ENCODE results near the gene TTC9B. TPM values are rescaled to one million over a fixed set of nuclear protein-coding genes. Genes with fewer than 3 reads are reported as not detected.

TTC9B gene
- polyA plus RNA-seq, 2 of the 4 experiments (the other 2 are of a cell fraction): not detected

DNA sequence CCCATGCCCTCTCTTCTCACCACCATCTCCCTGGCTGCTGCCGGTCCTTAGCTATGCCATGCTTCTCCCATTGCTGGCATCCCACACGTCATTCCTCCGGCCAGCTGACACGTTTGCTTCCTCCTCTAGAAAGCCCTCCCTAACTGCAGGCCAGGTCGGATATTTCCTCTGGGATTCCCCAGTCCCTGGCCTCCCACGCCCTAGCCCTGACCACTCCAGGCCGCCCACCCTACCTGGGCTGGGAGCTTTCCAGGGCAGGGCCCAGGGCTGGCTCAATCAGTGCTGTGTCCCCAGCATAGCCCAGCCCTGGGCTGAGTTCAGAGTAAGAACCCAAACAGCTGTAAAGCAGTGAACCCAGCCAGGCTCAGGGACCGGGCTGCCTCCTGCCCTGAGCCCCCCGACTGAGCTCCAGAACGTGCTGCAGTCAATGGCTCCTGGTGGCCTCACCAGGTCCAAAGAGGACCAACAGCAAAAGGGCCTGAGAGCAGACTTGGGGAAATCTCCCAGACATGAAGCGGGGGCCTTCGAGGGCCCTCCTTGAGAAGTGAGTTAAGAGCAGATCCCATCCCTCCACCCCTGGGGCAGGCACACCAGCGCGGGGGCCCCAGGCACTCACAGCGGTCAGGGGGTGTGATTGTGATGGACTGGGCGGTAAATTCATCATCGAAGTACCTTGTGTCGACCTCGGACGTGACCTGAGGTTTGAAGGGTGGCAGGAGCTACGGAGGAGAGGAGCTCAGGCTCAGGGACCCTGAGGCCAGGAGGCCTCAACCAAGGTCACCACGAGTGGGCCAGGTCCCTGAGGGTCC lies 16.4 kb upstream of the TTC9B start:
- Histone ChIP-seq H3K27ac (no peak overlapping the region), H3K4me3 (no peak overlapping the region), H3K4me1 (peaks cover 27% of the 10 kb centered on the region), H3K9me3 (no peaks in the 10 kb centered on the region), H3K4me2 (no peak overlapping the region)
- no peak for DNase-seq (ENCODE audit: low read depth in 1 of 2, low spot score in 1 of 2)
- ChIA-PET CTCF (interaction anchor here (0.6 to 5.4 kb wide), 11 partner anchors 8 to 683 kb away, joined by 3 to 36 read pairs (median 6); no protein-coding TSS in a partner anchor), POLR2A (no interaction called here)
- no peak for FAIRE-seq
- TF ChIP-seq RFX5 (IDR thresholded peaks at IDR 0.05) (no peak), FOXS1 (CRISPR knock-in tag; IDR thresholded peaks at IDR 0.05) (no peak), HOXB13 (CRISPR knock-in tag; IDR thresholded peaks at IDR 0.05; ENCODE audit: low read depth) (no peak), RNF2 (IDR thresholded peaks at IDR 0.05; ENCODE audit: borderline replicate concordance, low read depth) (no peak), GATA3 (IDR thresholded peaks at IDR 0.05; ENCODE audit: borderline replicate concordance) (no peak), POLR2A (IDR thresholded peaks at IDR 0.05; ENCODE audit: low read length) (no peak), CHD2 (IDR thresholded peaks at IDR 0.05; ENCODE audit: low read length, partially characterized antibody) (no peak)
- TF ChIP-seq, protein P1, sequence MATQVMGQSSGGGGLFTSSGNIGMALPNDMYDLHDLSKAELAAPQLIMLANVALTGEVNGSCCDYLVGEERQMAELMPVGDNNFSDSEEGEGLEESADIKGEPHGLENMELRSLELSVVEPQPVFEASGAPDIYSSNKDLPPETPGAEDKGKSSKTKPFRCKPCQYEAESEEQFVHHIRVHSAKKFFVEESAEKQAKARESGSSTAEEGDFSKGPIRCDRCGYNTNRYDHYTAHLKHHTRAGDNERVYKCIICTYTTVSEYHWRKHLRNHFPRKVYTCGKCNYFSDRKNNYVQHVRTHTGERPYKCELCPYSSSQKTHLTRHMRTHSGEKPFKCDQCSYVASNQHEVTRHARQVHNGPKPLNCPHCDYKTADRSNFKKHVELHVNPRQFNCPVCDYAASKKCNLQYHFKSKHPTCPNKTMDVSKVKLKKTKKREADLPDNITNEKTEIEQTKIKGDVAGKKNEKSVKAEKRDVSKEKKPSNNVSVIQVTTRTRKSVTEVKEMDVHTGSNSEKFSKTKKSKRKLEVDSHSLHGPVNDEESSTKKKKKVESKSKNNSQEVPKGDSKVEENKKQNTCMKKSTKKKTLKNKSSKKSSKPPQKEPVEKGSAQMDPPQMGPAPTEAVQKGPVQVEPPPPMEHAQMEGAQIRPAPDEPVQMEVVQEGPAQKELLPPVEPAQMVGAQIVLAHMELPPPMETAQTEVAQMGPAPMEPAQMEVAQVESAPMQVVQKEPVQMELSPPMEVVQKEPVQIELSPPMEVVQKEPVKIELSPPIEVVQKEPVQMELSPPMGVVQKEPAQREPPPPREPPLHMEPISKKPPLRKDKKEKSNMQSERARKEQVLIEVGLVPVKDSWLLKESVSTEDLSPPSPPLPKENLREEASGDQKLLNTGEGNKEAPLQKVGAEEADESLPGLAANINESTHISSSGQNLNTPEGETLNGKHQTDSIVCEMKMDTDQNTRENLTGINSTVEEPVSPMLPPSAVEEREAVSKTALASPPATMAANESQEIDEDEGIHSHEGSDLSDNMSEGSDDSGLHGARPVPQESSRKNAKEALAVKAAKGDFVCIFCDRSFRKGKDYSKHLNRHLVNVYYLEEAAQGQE (IDR thresholded peaks at IDR 0.05): no peak
- TF ChIP-seq, protein P2, sequence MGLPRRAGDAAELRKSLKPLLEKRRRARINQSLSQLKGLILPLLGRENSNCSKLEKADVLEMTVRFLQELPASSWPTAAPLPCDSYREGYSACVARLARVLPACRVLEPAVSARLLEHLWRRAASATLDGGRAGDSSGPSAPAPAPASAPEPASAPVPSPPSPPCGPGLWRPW (IDR thresholded peaks at IDR 0.05): no peak
- TF ChIP-seq, protein P3, sequence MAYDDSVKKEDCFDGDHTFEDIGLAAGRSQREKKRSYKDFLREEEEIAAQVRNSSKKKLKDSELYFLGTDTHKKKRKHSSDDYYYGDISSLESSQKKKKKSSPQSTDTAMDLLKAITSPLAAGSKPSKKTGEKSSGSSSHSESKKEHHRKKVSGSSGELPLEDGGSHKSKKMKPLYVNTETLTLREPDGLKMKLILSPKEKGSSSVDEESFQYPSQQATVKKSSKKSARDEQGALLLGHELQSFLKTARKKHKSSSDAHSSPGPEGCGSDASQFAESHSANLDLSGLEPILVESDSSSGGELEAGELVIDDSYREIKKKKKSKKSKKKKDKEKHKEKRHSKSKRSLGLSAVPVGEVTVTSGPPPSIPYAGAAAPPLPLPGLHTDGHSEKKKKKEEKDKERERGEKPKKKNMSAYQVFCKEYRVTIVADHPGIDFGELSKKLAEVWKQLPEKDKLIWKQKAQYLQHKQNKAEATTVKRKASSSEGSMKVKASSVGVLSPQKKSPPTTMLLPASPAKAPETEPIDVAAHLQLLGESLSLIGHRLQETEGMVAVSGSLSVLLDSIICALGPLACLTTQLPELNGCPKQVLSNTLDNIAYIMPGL (CRISPR knock-in tag; IDR thresholded peaks at IDR 0.05; ENCODE audit: borderline replicate concordance): no peak
- ATAC-seq: no peak
- 84% methylated on average over 20 of the region's 22 CpGs for WGBS (ENCODE audit: missing lambda C conversion rate)

- no peak overlapping the region for H3K4me2 ChIP-seq
- H3K4me3 ChIP-seq: no peak overlapping the region
- DNase-seq (ENCODE audit: low read depth in 1 of 2, low spot score in 1 of 2) (no peak), FAIRE-seq (no peak), ATAC-seq (no peak)
- peaks cover 34% of the 10 kb centered on the region for H3K4me1 ChIP-seq
- TF ChIP-seq HEYL (CRISPR knock-in tag; IDR thresholded peaks at IDR 0.05): no peak
- TF ChIP-seq CEBPB (IDR thresholded peaks at IDR 0.05): no peak
- no peak for TF ChIP-seq RCOR1 (IDR thresholded peaks at IDR 0.05; ENCODE audit: low read depth, low read length)
- CTCF ChIA-PET: interaction anchor here (0.8 to 1.5 kb wide), 3 partner anchors 9 to 94 kb away, joined by 4 to 6 read pairs (median 4); no protein-coding TSS in a partner anchor
- H3K9me3 ChIP-seq: no peaks in the 10 kb centered on the region
- WGBS (ENCODE audit: missing lambda C conversion rate): 93% methylated on average over 20 of the region's 20 CpGs
- POLR2A ChIA-PET: no interaction called here
- H3K27ac ChIP-seq: no peak overlapping the region
Observed at GRCh38 chr19:40233811-40234389, 15.7 kb upstream of the TTC9B start.

Measured in A549 (cell line).